Gastroesophageal sphincter (tissue), 4 donors: ENCODE data around the gene TTC21B. TPM values are rescaled to one million over a fixed set of nuclear protein-coding genes. Genes with fewer than 3 reads are reported as not detected.

ENCODE experiments used
- ATAC-seq: fragments of 150-250 bp; one replicate; pipeline ENCODE4 v1.9.1; 2016; ENCODE audit warnings: mild to moderate bottlenecking, moderate library complexity
- H3K27ac ChIP-seq, 4 donors: fragments of 200-600 bp; sonication (generic) in 3 of 4; 1 replicate in 3 of 4; 2 replicates in 1 of 4; pipeline ENCODE4 v1.5.1; 2016 to 2019
- H3K27me3 ChIP-seq: fragments of 200-600 bp; sonication (generic); one replicate; pipeline ENCODE4 v1.5.1; 2019
- H3K36me3 ChIP-seq, 2 donors: fragments of 200-600 bp; sonication (generic); one replicate each; pipeline ENCODE4 v1.5.1; 2019; ENCODE audit warnings: control low read depth in 1 of 2
- H3K4me1 ChIP-seq, 3 donors: fragments of 200-600 bp; sonication (generic); 1 replicate in 2 of 3; 2 replicates in 1 of 3; pipeline ENCODE4 v1.5.1; 2016 to 2019; ENCODE audit warnings: control low read depth in 2 of 3
- H3K4me3 ChIP-seq, 2 donors: fragments of 200-600 bp; sonication (generic); one replicate each; pipeline ENCODE4 v1.5.1; 2019; ENCODE audit warnings: mild to moderate bottlenecking in 1 of 2, moderate library complexity in 1 of 2
- H3K9me3 ChIP-seq, 3 donors: fragments of 200-600 bp; sonication (generic); one replicate each; pipeline ENCODE4 v1.5.1; 2017 to 2019; ENCODE audit warnings: control low read depth in 2 of 3
- CTCF ChIP-seq, 4 experiments: fragments of 200-600 bp in 2 of 4; fragments of 450-650 bp in 2 of 4; sonication (generic) in 1 of 4; IDR thresholded peaks; one replicate each; pipeline ENCODE4 v1.5.1; 2017 to 2019; ENCODE audit warnings: antibody characterized with exemption in 4 of 4, mild to moderate bottlenecking in 2 of 4, moderate library complexity in 2 of 4
- EP300 ChIP-seq: sonication (generic); formaldehyde crosslinking; IDR thresholded peaks from one replicate; pipeline ENCODE4 v1.6.1; 2017; ENCODE audit warnings: antibody characterized with exemption, mild to moderate bottlenecking
- POLR2A ChIP-seq, 2 donors: fragments of 450-650 bp; IDR thresholded peaks; one replicate each; pipeline ENCODE4 v1.6.1; 2017; ENCODE audit warnings: antibody characterized with exemption in 2 of 2, mild to moderate bottlenecking in 2 of 2, moderate library complexity in 1 of 2
- POLR2AphosphoS5 ChIP-seq: sonication (generic); formaldehyde crosslinking; IDR thresholded peaks from one replicate; pipeline ENCODE4 v1.6.1; 2017; ENCODE audit warnings: antibody characterized with exemption
- WGBS, 2 donors: methylation state at CpG; one replicate each; pipeline ENCODE4 v1.1.5; 2018; ENCODE audit warnings: low coverage in 1 of 2; 5-methylcytosine and 5-hydroxymethylcytosine counted together
- total RNA-seq, 4 donors: library from RNA; depleted of rRNA; stranded (reverse); fragments of >200 nt; gene quantifications; one replicate each; pipeline ENCODE4 v1.1.0, GENCODE V29; 2016

TTC21B gene
- total RNA-seq, 4 donors from 2014 or later = 15.0 to 30.2 (median 26.3) TPM

- no peak for ATAC-seq
- Histone ChIP-seq H3K27ac (no peak overlapping the region), H3K9me3 (no peaks in the 10 kb centered on the region), H3K4me3 (no peak overlapping the region), H3K27me3 (no peaks in the 10 kb centered on the region), H3K36me3 (peaks cover 0 to 80% of the 10 kb centered on the region in 2 donors), H3K4me1 (no peaks in the 10 kb centered on the region)
- TF ChIP-seq CTCF (IDR thresholded peaks at IDR 0.05) (no peak), POLR2AphosphoS5 (no peak), POLR2A (IDR thresholded peaks at IDR 0.05) (no peak), EP300 (no peak)
- 49 to 53% methylated on average over 2 of the region's 2 CpGs for WGBS, 2 donors
Measured at GRCh38 chr2:165891943-165892342, 61.6 kb downstream of the TTC21B start.

GRCh38 chr2:165891345-165891744 is 62.2 kb downstream of the TTC21B start:
- Histone ChIP-seq H3K27me3 (no peaks in the 10 kb centered on the region), H3K4me1 (no peaks in the 10 kb centered on the region), H3K36me3 (peaks cover 0 to 80% of the 10 kb centered on the region in 2 donors), H3K9me3 (no peaks in the 10 kb centered on the region), H3K4me3 (no peak overlapping the region), H3K27ac (no peak overlapping the region)
- WGBS, 2 donors = 100% methylated on average over 1 of the region's 1 CpG
- no peak for ATAC-seq
- TF ChIP-seq EP300 = no peak
- no peak for TF ChIP-seq POLR2A (IDR thresholded peaks at IDR 0.05)
- TF ChIP-seq POLR2AphosphoS5 = no peak
- no peak for TF ChIP-seq CTCF (IDR thresholded peaks at IDR 0.05)

- Histone ChIP-seq H3K27ac (no peak overlapping the region), H3K27me3 (no peaks in the 10 kb centered on the region), H3K4me3 (no peak overlapping the region), H3K9me3 (no peaks in the 10 kb centered on the region), H3K36me3 (peaks cover 3 to 80% of the 10 kb centered on the region in 2 donors), H3K4me1 (no peaks in the 10 kb centered on the region)
- ATAC-seq = no peak
- TF ChIP-seq CTCF (IDR thresholded peaks at IDR 0.05) (no peak), POLR2AphosphoS5 (no peak), EP300 (no peak), POLR2A (IDR thresholded peaks at IDR 0.05) (no peak)
Measured at GRCh38 chr2:165889798-165890197, 63.8 kb downstream of the TTC21B start.

- no peak for TF ChIP-seq EP300
- TF ChIP-seq CTCF (IDR thresholded peaks at IDR 0.05) = no peak
- Histone ChIP-seq H3K9me3 (no peaks in the 10 kb centered on the region), H3K4me1 (no peaks in the 10 kb centered on the region), H3K27me3 (no peaks in the 10 kb centered on the region), H3K36me3 (peaks cover 3 to 80% of the 10 kb centered on the region in 2 donors), H3K27ac (no peak overlapping the region), H3K4me3 (no peak overlapping the region)
- WGBS, 2 donors = 86 to 87% methylated on average over 1 of the region's 1 CpG
- ATAC-seq = no peak
Measured at GRCh38 chr2:165889158-165889557, 64.4 kb downstream of the TTC21B start.

- WGBS, 2 donors = 82 to 83% methylated on average over 2 of the region's 2 CpGs
- H3K9me3 ChIP-seq = no peaks in the 10 kb centered on the region
- no peak for TF ChIP-seq EP300
- no peak for TF ChIP-seq POLR2AphosphoS5
- TF ChIP-seq CTCF (IDR thresholded peaks at IDR 0.05) = no peak
- TF ChIP-seq POLR2A (IDR thresholded peaks at IDR 0.05) = no peak
- no peak overlapping the region for H3K4me3 ChIP-seq
- no peaks in the 10 kb centered on the region for H3K4me1 ChIP-seq
- H3K27ac ChIP-seq = no peak overlapping the region
- no peaks in the 10 kb centered on the region for H3K27me3 ChIP-seq
- no peak for ATAC-seq
- H3K36me3 ChIP-seq = peaks cover 3 to 80% of the 10 kb centered on the region in 2 donors
Measured at GRCh38 chr2:165888171-165888570, 65.4 kb downstream of the TTC21B start.
